Amniotic stem cell (primary cell): ENCODE measurements around the gene USP9X.
A peak's percentile ranks its signal among the peaks of the same experiment; 100 is the strongest.
"Not testable (repeated sequence)": the region's sequence is repeated elsewhere in the genome, so short reads cannot be mapped to it uniquely, and the experiment has no call there.

Experiments
- DNase-seq: peaks from one replicate; lab custom pipeline; 2025; lab: John Stamatoyannopoulos, UW

Gene USP9X, protein sequence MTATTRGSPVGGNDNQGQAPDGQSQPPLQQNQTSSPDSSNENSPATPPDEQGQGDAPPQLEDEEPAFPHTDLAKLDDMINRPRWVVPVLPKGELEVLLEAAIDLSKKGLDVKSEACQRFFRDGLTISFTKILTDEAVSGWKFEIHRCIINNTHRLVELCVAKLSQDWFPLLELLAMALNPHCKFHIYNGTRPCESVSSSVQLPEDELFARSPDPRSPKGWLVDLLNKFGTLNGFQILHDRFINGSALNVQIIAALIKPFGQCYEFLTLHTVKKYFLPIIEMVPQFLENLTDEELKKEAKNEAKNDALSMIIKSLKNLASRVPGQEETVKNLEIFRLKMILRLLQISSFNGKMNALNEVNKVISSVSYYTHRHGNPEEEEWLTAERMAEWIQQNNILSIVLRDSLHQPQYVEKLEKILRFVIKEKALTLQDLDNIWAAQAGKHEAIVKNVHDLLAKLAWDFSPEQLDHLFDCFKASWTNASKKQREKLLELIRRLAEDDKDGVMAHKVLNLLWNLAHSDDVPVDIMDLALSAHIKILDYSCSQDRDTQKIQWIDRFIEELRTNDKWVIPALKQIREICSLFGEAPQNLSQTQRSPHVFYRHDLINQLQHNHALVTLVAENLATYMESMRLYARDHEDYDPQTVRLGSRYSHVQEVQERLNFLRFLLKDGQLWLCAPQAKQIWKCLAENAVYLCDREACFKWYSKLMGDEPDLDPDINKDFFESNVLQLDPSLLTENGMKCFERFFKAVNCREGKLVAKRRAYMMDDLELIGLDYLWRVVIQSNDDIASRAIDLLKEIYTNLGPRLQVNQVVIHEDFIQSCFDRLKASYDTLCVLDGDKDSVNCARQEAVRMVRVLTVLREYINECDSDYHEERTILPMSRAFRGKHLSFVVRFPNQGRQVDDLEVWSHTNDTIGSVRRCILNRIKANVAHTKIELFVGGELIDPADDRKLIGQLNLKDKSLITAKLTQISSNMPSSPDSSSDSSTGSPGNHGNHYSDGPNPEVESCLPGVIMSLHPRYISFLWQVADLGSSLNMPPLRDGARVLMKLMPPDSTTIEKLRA (N-terminal part only)

DNA sequence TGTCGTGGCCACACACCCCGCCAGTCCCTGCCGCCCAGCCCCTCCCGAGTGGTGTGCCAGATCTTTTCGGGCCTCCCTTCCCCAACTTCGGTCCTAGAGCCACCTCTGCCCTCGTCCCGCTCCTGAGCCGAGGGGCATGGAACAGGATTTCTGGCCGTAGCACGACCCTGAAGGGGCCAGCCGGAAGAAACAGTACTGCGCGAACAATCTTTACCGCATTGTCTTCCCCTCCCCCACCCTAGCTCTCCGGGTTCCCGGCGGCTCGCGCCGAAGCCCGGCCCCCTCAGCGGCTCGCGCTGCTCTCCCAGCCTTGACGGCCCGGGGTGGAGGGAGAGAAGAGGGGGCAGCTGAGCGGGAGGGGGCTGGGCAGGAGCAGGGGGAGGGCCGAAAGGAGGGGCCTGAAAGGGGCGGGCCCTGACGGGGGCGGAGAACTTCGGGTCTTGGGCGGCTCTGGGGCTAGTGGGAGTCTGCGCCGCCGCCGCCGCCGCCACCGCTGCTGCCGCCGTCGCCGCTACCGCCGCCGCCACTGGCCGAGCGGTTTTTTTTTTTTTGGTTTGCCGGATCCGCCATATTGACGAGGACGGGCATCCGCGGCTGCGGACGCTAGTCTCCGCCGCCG, at the start of gene USP9X:
Gene USP9X (plus strand): TSS at position 553 of the 619 bp plus-strand sequence. CDS start 38,184 bp downstream, outside the sequence.
- DNase-seq, result peak; percentile 73

DNA sequence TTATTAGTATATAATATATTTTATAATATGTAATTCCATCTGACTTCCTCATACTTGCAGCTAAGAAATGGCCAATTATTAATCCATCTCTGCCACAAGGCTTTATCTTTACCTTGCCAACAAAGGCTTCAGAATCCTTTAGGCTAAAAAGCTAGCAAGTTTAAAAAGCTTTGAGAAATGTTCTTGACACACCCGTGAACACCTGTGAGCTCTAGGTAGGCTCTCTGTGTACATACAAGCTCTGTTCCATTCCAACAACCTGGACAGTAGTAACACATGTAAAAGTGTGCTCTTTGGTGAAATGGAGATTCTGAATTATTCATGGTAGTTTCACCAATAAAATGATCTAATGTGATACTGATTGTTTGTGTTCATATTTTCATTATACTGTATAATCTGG, 49.7 kb upstream of the USP9X start:
- no peak for DNase-seq

DNA sequence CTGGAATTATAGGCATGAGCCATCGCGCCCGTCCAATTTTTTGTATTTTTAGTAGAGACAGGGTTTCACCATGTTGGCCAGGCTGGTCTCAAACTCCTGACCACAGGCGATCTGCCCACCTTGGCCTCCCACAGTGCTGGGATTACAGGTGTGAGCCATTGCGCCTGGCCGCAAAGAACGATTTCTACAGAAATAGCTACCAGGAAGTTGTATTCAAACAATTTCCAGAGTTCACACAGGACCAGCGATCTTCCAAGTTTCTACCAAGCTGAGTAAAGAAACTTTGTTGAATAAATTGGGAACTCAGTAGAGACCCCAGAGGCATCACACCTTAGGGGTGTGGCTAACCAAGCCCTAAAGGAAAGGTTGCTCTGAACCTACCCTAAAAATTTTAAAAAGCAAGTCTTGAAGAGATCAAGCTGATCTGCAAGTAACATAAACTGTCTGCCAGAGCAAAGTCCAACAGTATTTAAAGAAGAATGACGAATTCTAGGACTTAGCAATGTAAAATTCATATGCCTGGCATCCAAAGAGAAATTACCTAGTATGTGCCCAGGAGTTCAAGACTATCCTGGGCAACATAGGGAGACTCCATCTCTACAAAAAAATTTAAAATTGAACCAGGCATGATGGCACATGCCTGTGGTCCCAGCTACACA, 48.4 kb upstream of the USP9X start:
- no peak for DNase-seq

DNA sequence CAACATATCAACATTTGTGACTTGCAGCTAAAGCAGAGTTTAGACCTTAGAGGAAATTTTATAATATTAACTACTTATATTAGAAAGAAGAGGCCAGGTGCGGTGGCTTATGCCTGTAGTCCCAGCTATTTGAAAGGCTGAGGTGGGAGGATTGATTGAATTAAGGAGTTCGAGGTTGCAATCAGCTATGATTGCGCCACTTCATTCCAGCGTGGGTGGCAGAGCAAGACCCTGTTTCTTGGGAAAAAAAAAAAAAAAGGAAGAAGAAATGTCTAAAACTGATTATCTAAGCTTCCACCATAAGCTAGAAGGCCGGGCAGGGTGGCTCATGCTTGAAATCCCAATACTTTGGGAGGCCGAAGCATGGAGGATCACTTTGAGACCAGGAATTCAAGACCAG, 42.0 kb upstream of the USP9X start:
- no peak for DNase-seq

DNA sequence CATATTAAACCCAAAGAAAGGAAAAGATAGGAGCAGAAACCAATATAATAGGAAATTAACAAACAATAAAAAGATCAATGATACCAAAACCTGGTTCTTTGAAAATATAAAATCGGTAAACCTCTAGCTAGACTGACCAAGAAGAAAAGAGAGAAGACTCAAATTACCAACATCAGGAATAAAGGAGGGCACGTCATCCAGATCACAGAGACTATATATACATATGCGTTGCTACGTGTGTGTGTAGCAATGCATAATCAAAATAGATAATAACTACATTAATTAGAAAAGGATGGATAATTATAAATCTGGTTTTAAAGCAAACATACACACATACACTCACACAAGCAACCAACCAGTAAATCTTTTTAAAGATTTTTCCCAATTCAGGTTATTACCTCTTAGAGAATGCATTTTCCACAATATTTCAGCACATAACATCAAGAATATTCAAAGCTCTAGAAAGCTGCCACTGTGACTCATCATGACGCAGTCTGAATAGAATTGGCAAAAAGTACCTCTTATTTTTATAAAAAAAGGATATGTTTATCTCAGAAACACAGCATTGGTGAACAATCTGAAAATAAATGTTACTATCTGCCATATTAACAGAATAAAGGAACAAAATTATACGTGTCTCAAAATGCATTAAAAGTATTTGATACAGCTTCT, 41.4 kb upstream of the USP9X start:
- DNase-seq, result no peak

DNA sequence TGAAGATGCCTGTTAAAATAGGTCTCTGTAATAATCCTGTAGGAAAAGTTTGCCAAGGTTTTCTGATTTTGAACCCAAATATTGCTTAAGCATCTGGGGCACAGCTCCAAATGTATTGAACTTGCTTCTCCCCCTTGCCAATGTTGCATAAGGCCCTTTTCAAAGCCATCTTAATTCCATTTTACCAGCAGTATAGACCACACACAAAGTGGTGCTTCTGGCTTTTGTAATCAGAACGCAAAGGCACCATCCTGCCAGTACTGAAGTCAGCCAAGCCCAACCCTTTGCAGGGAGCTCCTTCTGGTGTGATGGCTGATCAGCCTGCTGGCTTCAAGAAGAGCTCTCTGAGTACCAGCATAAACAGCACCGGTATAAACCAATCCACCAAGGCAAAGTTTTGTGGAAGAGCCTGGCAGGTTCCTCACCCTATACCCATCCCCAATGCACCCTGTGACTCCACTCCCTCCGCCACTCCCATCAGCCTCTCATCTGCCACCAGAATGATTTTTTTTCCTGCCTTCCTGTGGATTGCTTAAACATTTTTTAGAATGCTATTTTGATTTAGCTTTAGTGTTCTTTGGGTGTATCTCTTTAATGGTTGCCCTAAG, 39.2 kb upstream of the USP9X start:
- no peak for DNase-seq

DNA sequence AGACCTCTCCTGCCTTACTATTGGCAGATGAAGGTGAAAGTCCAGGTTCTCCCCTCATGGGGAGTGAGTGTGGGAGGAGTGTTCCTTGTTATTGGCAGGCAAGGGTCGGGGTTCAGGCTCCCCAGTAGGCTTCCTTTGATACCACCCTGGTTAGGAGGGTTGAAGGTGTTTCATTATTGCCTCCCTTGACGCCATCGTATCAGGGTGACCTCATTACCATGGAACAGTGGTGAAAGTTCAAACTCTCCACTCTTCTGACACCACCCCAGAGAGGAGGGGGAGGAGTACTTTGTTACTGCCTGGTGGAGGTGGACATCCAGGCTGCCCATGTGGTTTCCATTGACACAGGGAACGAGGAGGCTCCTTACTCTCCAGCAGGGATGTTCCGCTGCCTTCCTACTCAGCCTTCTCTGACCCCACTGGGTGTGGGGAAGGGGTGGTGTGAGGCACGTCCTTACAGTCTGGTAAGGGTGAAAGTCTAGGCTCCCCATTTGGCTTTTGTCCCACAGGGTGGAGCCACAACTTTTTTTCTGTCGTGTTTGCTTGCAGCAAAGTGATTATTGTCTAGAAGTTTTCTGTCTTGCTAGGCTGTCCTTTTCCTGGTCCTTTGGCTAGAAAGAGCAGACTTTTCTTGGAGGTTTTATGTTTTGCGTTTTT, 37.2 kb upstream of the USP9X start:
- DNase-seq, result no peak

DNA sequence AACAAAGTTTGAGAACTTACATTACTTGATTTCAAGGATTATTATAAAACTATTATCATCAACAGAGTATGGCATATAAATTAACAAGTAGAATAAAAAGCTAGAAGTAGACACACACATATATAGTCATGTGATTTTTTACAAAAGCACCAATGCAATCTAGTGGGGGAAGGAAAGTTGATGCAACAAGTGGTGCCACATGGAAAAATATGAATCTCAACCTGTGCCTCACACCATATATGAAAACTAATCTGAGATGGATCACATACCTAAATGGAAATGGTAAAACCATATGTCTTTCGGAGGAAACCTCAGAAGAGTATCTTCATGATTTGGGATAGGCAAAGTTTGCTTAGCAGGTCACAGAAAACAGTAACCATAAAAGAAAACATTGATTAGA, 34.9 kb upstream of the USP9X start:
- no peak for DNase-seq

DNA sequence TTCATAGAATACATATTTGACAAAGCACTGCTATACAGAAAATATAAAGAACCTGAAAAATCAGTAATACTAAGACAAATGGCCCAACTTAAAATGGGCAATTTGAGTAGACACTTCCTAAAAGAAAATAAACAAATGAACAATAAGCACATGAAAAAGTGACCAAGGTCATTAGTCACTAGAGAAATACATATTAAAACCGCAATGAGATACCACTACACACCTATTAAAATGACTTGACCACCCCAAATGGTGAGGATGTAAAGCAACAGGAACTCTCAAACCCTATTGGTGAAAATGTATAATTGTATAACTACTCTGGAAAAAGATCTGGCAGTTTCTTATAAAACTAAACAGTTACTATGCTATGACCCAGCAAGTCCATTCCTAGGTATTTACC, 34.0 kb upstream of the USP9X start:
- DNase-seq, result no peak

DNA sequence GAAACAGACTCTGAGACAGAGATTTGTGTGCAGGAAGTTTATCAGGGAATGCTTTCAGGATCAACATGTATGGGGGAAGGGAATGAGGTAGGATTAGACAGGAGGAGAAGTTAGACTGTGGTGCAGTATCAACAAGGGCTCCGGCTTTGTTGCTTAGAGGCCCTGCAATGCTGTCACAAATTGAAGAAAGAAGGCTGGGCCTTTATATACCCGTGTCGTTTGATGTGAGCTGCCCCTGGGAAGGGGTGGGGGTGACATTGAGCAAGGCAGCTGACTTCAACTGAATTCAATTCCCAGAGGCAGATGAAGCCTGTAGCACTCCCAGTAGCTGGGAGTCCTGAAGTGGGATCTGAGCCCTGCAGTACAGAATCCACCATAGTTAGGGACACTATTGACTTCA, 29.5 kb upstream of the USP9X start:
- no peak for DNase-seq

DNA sequence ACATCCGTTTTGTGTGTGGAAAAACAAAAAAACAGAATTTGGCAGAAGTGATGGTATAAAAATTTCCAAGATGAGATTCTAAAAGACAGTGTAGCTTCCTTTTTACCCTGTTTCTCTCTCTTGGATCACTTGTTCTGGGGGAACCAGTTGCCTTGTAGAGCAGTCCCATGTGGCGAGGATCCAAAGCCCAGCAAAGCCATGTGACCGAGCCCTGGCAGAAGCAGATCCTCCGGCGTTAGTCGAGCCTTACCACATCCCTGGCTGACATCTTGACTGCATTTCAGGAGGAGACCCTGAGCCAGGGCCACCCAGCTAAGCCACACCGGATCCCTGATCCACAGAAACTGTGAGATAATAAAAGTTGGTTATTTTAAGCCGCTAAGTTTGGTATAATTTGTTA, 22.0 kb upstream of the USP9X start:
- DNase-seq, result not testable (repeated sequence)

DNA sequence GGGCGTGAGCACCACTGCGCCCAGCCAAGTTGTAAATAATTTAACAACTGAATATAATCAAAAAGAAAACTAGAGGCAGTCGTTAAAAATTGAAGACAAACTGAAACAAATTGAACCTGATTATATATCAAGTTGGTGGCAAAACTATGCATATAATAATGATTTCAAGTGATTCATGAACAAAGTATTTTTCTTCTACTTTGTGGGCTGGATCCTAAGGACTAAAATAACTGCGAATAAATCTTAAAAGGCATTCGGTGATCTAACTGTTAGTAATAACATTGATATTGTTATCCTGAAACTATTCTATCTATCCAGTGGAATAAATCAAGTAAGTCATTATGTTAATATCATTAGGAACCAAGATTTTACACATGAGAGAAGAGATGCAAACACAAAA, 21.2 kb upstream of the USP9X start:
- no peak for DNase-seq

DNA sequence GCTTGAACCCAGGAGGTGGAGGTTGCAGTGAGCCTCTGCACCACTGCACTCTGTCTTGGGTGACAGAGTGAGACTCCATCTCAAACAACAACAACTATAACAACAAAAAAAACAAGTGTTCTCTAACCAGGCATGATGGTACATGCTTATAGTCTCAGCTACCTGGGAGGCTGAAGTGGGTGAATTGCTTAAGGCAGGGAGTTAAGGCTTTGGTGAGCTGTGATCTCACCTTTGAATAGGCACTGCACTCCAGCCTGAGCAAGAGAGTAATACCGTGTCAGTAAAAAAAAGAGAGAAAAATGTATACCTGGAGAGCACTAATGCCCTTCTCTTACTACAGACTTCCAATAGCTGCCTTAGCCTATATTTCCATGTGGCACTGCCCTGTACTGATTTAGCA, 18.9 kb upstream of the USP9X start:
- no peak for DNase-seq

DNA sequence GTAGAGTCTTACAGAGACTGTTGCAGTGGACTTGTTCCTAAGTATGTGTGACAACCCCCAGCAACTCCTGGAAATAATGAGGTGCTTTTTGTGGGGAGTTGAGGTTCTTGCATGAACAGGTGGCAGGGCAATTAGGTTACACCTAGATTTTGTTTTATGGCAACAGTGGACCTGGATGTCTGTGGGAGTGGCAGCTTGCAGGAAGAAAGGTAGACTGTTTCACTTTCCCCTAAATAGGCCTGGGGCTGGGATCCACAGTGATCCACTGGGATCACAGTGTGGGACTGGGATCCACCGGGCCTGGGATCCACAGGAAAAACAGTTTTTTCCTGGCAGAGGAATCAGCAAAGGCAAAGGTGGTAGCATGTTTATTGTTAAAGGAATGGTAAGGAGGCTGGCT, 18.3 kb upstream of the USP9X start:
- no peak for DNase-seq

DNA sequence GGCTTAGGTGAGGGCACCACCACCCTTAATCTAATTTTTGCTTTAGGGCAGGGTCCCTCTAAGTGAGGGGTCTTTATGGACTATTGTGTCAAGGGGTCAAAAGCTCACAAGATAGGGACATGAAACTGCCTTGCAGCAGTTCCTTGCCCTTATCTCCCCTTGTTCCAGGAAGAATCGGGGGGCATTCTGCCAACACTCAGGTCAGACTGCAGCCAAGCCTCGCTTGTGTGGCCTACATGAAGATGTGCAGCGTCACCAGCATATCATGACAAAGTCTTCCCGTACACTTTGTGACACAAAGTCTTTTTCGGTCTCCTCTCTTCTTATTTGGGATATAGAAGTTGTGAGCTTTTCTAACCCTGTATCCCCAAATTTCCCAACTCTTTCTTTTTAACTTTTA, 17.5 kb upstream of the USP9X start:
- no peak for DNase-seq

DNA sequence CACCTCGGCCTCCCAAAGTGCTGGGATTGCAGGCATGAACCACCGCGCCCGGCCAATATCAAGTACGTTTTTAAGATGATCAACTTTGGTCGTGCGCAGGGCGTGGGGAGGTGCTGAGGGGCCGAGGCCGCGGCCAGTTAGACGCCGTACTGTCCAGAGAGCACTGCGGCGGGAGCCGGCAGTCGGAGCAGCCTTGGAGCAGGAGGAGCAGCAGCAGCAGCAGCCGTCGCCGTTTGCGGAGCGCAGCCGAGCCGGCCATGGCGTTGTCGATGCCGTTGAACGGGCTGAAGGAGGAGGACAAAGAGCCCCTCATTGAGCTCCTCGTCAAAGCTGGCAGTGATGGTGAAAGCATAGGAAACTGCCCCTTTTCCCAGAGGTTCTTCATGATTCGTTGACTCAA, 8.5 kb upstream of the USP9X start:
- DNase-seq, result no peak

DNA sequence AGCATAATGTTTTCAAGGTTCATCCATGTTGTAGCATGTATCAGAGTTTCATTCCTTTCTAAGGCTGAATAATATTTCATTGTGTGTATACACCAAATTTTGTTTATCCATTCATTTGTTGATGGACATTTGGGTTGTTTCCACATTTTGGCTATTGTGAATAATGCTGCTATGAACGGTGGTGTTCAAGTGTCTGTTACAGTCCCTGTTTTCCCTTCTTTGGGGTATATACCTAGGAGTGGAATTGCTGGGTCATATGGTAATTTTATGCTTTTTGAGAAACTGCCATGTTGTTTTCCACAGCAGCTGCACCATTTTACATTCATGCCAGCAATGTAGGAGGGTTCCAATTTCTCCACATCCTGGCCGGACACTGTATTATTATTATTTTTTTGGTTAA, 3.4 kb upstream of the USP9X start:
- DNase-seq, result no peak

DNA sequence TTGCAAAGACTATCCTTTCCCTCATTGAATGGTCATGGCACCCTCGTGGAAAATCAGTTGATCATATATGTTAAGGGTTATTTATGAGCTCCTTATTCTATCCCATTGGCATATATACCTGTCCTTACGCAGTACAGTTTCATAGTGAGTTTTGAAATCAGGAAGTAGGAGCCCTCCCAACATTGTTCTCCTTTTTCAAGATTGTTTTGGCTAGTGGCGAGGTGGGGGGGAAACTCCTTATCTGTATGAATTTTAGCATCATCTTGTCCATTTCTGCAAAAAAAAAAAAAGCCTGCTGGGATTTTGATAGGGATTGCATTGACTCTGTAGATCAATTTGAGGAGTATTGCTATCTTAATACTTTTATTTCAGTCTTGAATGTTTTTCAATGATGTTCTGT, 2.5 kb upstream of the USP9X start:
- DNase-seq, result no peak

DNA sequence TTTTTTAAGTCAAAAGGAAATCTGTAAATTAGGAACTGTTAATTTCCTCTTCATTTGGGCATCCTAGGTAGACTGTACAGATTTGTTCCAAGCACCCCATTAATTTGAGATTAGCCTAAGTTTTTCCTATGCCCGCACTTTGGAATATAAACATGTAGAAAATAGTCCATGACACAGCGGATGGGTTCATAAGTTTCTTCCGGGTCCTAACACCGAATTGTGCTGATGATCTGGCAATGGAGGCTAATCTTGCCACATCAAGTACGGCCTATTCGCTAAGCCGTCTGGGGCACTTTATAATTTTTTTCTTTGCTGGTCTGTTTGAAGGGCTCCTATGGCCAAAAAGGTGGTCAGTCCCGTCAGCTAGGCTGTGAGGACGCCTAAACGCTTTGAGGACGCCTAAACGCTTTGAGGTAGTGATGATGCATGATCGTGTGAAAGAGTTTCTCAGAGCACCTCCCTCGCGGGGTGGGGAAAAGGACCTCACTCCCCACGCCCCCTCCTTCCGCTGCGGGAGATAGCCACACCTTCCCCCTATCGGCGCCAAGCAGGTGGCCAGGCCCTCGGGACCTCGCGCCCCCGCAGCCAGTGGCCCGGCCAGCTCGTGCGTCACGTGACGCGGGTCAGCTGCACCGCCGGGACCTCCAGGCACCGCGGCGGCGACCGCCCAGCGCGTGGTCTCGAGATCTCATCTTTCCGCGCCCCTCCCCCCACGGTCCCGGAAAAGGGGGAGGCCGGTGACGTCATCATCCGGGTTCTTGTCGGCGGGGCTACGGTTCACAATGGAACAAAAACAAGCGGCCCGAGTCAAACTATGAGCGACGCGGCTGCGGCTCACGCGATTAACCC, 977 bp upstream of the USP9X start:
- DNase-seq, result peak; percentile 99
